ENCODE results near the gene NT5M. TPM values are rescaled to one million over a fixed set of nuclear protein-coding genes. Genes with fewer than 3 reads are reported as not detected.

NT5M gene
- total RNA-seq, 3 donors from 2014 or later: 1.0 to 4.6 (median 2.9) TPM

- peak in 1 of 2 donors; percentile 35 for DNase-seq (ENCODE audit: low spot score in 2 of 2)
- H3K27ac ChIP-seq: no peak overlapping the region
- H3K4me3 ChIP-seq: no peak overlapping the region
- H3K4me1 ChIP-seq: no peaks in the 10 kb centered on the region
- no peaks in the 10 kb centered on the region for H3K27me3 ChIP-seq
- H3K36me3 ChIP-seq: no peaks in the 10 kb centered on the region
- TF ChIP-seq POLR2AphosphoS5 (IDR thresholded peaks at IDR 0.05) (no peak), CTCF (IDR thresholded peaks at IDR 0.05) (peak; percentile 6 to 71 (median 50))
- intact Hi-C loops (cut with DNase I; ENCODE audit: low total_unique reads): no loop called here
- H3K9me3 ChIP-seq: no peaks in the 10 kb centered on the region
Observed at GRCh38 chr17:17313350-17313991, 10.3 kb downstream of the NT5M start.

- no peak for DNase-seq (ENCODE audit: low spot score in 2 of 2)
- no peaks in the 10 kb centered on the region for H3K27me3 ChIP-seq
- H3K36me3 ChIP-seq: no peaks in the 10 kb centered on the region
- intact Hi-C loops (cut with DNase I; ENCODE audit: low total_unique reads): no loop called here
- no peak overlapping the region for H3K4me3 ChIP-seq
- no peaks in the 10 kb centered on the region for H3K9me3 ChIP-seq
- H3K27ac ChIP-seq: no peak overlapping the region
- TF ChIP-seq POLR2AphosphoS5 (IDR thresholded peaks at IDR 0.05) (no peak), CTCF (IDR thresholded peaks at IDR 0.05) (no peak), POLR2A (IDR thresholded peaks at IDR 0.05) (no peak)
- no peaks in the 10 kb centered on the region for H3K4me1 ChIP-seq
Observed at GRCh38 chr17:17314501-17315071, 11.4 kb downstream of the NT5M start.

GRCh38 chr17:17315142-17315821 is 12.1 kb downstream of the NT5M start:
- no peak for DNase-seq (ENCODE audit: low spot score in 2 of 2)
- H3K4me3 ChIP-seq: no peak overlapping the region
- TF ChIP-seq POLR2AphosphoS5 (IDR thresholded peaks at IDR 0.05) (no peak), POLR2A (IDR thresholded peaks at IDR 0.05) (no peak), CTCF (IDR thresholded peaks at IDR 0.05) (no peak)
- no peak overlapping the region for H3K27ac ChIP-seq
- H3K27me3 ChIP-seq: no peaks in the 10 kb centered on the region
- no peaks in the 10 kb centered on the region for H3K9me3 ChIP-seq
- intact Hi-C loops (cut with DNase I; ENCODE audit: low total_unique reads): no loop called here
- H3K4me1 ChIP-seq: no peaks in the 10 kb centered on the region
- no peaks in the 10 kb centered on the region for H3K36me3 ChIP-seq

- Histone ChIP-seq H3K4me1 (no peaks in the 10 kb centered on the region), H3K36me3 (no peaks in the 10 kb centered on the region), H3K27ac (no peak overlapping the region), H3K9me3 (no peaks in the 10 kb centered on the region), H3K27me3 (no peaks in the 10 kb centered on the region), H3K4me3 (no peak overlapping the region)
- TF ChIP-seq POLR2A (IDR thresholded peaks at IDR 0.05) (no peak), POLR2AphosphoS5 (IDR thresholded peaks at IDR 0.05) (no peak), CTCF (IDR thresholded peaks at IDR 0.05) (no peak)
- peak in 1 of 2 donors; percentile 30 for DNase-seq (ENCODE audit: low spot score in 2 of 2)
- intact Hi-C loops (cut with DNase I; ENCODE audit: low total_unique reads): no loop called here
Observed at GRCh38 chr17:17320188-17320910, 17.2 kb downstream of the NT5M start.

- peak in 1 of 2 donors; percentile 25 for DNase-seq (ENCODE audit: low spot score in 2 of 2)
- H3K27ac ChIP-seq: no peak overlapping the region
- H3K4me1 ChIP-seq: no peaks in the 10 kb centered on the region
- no peaks in the 10 kb centered on the region for H3K9me3 ChIP-seq
- intact Hi-C loops (cut with DNase I; ENCODE audit: low total_unique reads): no loop called here
- H3K4me3 ChIP-seq: no peak overlapping the region
- TF ChIP-seq POLR2A (IDR thresholded peaks at IDR 0.05) (no peak), CTCF (IDR thresholded peaks at IDR 0.05) (no peak), POLR2AphosphoS5 (IDR thresholded peaks at IDR 0.05) (no peak)
- H3K27me3 ChIP-seq: no peaks in the 10 kb centered on the region
- H3K36me3 ChIP-seq: no peaks in the 10 kb centered on the region
Observed at GRCh38 chr17:17320911-17321220, 17.7 kb downstream of the NT5M start.

Measured in breast epithelium (tissue), 4 donors.